ENCODE data around the gene ARHGAP6.

Gene ARHGAP6

GRCh38 chrX:11478026-11478425 is 187.7 kb downstream of the ARHGAP6 start:
- ATAC-seq, result no peak
- TF ChIP-seq BACH2 (CRISPR knock-in tag; IDR thresholded peaks at IDR 0.05; ENCODE audit: borderline replicate concordance), result no peak
- TF ChIP-seq ISL1 (CRISPR knock-in tag; IDR thresholded peaks at IDR 0.05), result no peak
- no peak for TF ChIP-seq TOX (CRISPR knock-in tag; IDR thresholded peaks at IDR 0.05; ENCODE audit: borderline replicate concordance)
- no peak for TF ChIP-seq ARNTL (CRISPR knock-in tag; IDR thresholded peaks at IDR 0.05; ENCODE audit: borderline replicate concordance, low read depth)
- TF ChIP-seq OSR1 (CRISPR knock-in tag; IDR thresholded peaks at IDR 0.05), result no peak
- TF ChIP-seq ZNF8 (CRISPR knock-in tag; IDR thresholded peaks at IDR 0.05), result no peak
- TF ChIP-seq ZNF70 (CRISPR knock-in tag; IDR thresholded peaks at IDR 0.05), result no peak
- TF ChIP-seq ZFP3 (CRISPR knock-in tag; IDR thresholded peaks at IDR 0.05), result no peak
- no peak for TF ChIP-seq SNAI2 (CRISPR knock-in tag; IDR thresholded peaks at IDR 0.05)
- TF ChIP-seq, protein P1, sequence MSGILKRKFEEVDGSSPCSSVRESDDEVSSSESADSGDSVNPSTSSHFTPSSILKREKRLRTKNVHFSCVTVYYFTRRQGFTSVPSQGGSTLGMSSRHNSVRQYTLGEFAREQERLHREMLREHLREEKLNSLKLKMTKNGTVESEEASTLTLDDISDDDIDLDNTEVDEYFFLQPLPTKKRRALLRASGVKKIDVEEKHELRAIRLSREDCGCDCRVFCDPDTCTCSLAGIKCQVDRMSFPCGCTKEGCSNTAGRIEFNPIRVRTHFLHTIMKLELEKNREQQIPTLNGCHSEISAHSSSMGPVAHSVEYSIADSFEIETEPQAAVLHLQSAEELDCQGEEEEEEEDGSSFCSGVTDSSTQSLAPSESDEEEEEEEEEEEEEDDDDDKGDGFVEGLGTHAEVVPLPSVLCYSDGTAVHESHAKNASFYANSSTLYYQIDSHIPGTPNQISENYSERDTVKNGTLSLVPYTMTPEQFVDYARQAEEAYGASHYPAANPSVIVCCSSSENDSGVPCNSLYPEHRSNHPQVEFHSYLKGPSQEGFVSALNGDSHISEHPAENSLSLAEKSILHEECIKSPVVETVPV (CRISPR knock-in tag; IDR thresholded peaks at IDR 0.05), result no peak
- no peak for TF ChIP-seq TCF4 (CRISPR knock-in tag; IDR thresholded peaks at IDR 0.05; ENCODE audit: borderline replicate concordance)
- no peak for TF ChIP-seq ZC3H10 (CRISPR knock-in tag; IDR thresholded peaks at IDR 0.05)
- no peak for TF ChIP-seq RARB (CRISPR knock-in tag; IDR thresholded peaks at IDR 0.05)
- TF ChIP-seq, protein P2, sequence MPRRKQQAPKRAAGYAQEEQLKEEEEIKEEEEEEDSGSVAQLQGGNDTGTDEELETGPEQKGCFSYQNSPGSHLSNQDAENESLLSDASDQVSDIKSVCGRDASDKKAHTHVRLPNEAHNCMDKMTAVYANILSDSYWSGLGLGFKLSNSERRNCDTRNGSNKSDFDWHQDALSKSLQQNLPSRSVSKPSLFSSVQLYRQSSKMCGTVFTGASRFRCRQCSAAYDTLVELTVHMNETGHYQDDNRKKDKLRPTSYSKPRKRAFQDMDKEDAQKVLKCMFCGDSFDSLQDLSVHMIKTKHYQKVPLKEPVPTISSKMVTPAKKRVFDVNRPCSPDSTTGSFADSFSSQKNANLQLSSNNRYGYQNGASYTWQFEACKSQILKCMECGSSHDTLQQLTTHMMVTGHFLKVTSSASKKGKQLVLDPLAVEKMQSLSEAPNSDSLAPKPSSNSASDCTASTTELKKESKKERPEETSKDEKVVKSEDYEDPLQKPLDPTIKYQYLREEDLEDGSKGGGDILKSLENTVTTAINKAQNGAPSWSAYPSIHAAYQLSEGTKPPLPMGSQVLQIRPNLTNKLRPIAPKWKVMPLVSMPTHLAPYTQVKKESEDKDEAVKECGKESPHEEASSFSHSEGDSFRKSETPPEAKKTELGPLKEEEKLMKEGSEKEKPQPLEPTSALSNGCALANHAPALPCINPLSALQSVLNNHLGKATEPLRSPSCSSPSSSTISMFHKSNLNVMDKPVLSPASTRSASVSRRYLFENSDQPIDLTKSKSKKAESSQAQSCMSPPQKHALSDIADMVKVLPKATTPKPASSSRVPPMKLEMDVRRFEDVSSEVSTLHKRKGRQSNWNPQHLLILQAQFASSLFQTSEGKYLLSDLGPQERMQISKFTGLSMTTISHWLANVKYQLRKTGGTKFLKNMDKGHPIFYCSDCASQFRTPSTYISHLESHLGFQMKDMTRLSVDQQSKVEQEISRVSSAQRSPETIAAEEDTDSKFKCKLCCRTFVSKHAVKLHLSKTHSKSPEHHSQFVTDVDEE (CRISPR knock-in tag; IDR thresholded peaks at IDR 0.05), result no peak
- TF ChIP-seq, protein P3, sequence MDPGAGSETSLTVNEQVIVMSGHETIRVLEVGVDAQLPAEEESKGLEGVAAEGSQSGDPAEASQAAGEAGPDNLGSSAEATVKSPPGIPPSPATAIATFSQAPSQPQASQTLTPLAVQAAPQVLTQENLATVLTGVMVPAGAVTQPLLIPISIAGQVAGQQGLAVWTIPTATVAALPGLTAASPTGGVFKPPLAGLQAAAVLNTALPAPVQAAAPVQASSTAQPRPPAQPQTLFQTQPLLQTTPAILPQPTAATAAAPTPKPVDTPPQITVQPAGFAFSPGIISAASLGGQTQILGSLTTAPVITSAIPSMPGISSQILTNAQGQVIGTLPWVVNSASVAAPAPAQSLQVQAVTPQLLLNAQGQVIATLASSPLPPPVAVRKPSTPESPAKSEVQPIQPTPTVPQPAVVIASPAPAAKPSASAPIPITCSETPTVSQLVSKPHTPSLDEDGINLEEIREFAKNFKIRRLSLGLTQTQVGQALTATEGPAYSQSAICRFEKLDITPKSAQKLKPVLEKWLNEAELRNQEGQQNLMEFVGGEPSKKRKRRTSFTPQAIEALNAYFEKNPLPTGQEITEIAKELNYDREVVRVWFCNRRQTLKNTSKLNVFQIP (CRISPR knock-in tag; IDR thresholded peaks at IDR 0.05; ENCODE audit: borderline replicate concordance, low read depth), result no peak
- TF ChIP-seq CREB5 (CRISPR knock-in tag; IDR thresholded peaks at IDR 0.05; ENCODE audit: low read depth), result no peak
- no peak for TF ChIP-seq ZFP30 (CRISPR knock-in tag; IDR thresholded peaks at IDR 0.05)
- TF ChIP-seq, protein P4, sequence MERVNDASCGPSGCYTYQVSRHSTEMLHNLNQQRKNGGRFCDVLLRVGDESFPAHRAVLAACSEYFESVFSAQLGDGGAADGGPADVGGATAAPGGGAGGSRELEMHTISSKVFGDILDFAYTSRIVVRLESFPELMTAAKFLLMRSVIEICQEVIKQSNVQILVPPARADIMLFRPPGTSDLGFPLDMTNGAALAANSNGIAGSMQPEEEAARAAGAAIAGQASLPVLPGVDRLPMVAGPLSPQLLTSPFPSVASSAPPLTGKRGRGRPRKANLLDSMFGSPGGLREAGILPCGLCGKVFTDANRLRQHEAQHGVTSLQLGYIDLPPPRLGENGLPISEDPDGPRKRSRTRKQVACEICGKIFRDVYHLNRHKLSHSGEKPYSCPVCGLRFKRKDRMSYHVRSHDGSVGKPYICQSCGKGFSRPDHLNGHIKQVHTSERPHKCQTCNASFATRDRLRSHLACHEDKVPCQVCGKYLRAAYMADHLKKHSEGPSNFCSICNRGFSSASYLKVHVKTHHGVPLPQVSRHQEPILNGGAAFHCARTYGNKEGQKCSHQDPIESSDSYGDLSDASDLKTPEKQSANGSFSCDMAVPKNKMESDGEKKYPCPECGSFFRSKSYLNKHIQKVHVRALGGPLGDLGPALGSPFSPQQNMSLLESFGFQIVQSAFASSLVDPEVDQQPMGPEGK (CRISPR knock-in tag; IDR thresholded peaks at IDR 0.05; ENCODE audit: borderline replicate concordance), result no peak

GRCh38 chrX:11474576-11474975 is 191.1 kb downstream of the ARHGAP6 start:
- TF ChIP-seq, protein P3 (CRISPR knock-in tag; IDR thresholded peaks at IDR 0.05; ENCODE audit: borderline replicate concordance, low read depth), result no peak
- TF ChIP-seq PPARA (CRISPR knock-in tag; IDR thresholded peaks at IDR 0.05; ENCODE audit: borderline replicate concordance) (no peak), CSDC2 (CRISPR knock-in tag; IDR thresholded peaks at IDR 0.05) (no peak), ESRRG (CRISPR knock-in tag; IDR thresholded peaks at IDR 0.05) (no peak), BACH2 (CRISPR knock-in tag; IDR thresholded peaks at IDR 0.05; ENCODE audit: borderline replicate concordance) (no peak), ARNTL (CRISPR knock-in tag; IDR thresholded peaks at IDR 0.05; ENCODE audit: borderline replicate concordance, low read depth) (no peak), ZC3H10 (CRISPR knock-in tag; IDR thresholded peaks at IDR 0.05) (no peak), ZFP3 (CRISPR knock-in tag; IDR thresholded peaks at IDR 0.05) (no peak), TOX (CRISPR knock-in tag; IDR thresholded peaks at IDR 0.05; ENCODE audit: borderline replicate concordance) (no peak), ZFP30 (CRISPR knock-in tag; IDR thresholded peaks at IDR 0.05) (no peak)
- TF ChIP-seq, protein P1 (CRISPR knock-in tag; IDR thresholded peaks at IDR 0.05), result no peak
- no peak for ATAC-seq
